Heart left ventricle (tissue), 13 donors: ENCODE measurements around the gene SMPX.

Experiments
- POLR2A ChIP-seq, 2 donors: fragments of 450-650 bp; IDR thresholded peaks; one replicate each; pipeline ENCODE4 v1.6.1; 2017; ENCODE audit warnings: antibody characterized with exemption in 2 of 2, mild to moderate bottlenecking in 2 of 2, moderate library complexity in 2 of 2
- TF ChIP-seq, protein P1 (sequence below), 12 donors: fragments of 200-600 bp; sonication (generic) in 4 of 12; IDR thresholded peaks; one replicate each; pipeline versions ENCODE4 v1.5.0 to v1.8.0; 2018 to 2022; ENCODE audit warnings: antibody characterized with exemption in 12 of 12, mild to moderate bottlenecking in 5 of 12
- donor health status: ischemic (EF 13 %, LVEDD 7.1; RV severe dilation, severe dysfunction).
- donor health status: DM: no; HTN: yes; CAD: no.
- donor health status: DM: no; HTN: no; CAD: no.
- donor health status: ischemic (EF 25% LVEDD 6.9; RV normal size, moderate dysfunction).
- donor health status: ischemic (EF 25% LVEDD 5.7; RV mildly dilated, moderate dysfunction).
- donor health status: ischemic (EF 35%, LVEDD 5.7; RV mildly dilated, moderate dysfunction).
- donor health status: nonischemic (EF 11% LVEDD 7.7; RV severe dilation, severe dysfunction).
- donor health status: DM: yes; HTN: yes; CAD: no.
- donor health status: PGD.
- donor health status: ischemic (EF 29% LVEDD 5.4; RV normal size, mild dysfunction).
- donor health status: nonischemic (EF 23%, LVEDD 6.1; RV moderate dilation, normal function).

GRCh38 chrX:21659320-21659719, 98.6 kb downstream of the SMPX start:
- TF ChIP-seq, protein P1, sequence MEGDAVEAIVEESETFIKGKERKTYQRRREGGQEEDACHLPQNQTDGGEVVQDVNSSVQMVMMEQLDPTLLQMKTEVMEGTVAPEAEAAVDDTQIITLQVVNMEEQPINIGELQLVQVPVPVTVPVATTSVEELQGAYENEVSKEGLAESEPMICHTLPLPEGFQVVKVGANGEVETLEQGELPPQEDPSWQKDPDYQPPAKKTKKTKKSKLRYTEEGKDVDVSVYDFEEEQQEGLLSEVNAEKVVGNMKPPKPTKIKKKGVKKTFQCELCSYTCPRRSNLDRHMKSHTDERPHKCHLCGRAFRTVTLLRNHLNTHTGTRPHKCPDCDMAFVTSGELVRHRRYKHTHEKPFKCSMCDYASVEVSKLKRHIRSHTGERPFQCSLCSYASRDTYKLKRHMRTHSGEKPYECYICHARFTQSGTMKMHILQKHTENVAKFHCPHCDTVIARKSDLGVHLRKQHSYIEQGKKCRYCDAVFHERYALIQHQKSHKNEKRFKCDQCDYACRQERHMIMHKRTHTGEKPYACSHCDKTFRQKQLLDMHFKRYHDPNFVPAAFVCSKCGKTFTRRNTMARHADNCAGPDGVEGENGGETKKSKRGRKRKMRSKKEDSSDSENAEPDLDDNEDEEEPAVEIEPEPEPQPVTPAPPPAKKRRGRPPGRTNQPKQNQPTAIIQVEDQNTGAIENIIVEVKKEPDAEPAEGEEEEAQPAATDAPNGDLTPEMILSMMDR (IDR thresholded peaks at IDR 0.05) = no peak
- TF ChIP-seq POLR2A (IDR thresholded peaks at IDR 0.05) = no peak
